HCT116 (cell line): ENCODE data around the gene IGF2R.

ENCODE experiments used
- JUND ChIP-seq: IDR thresholded peaks from 2 replicates; pipeline ENCODE4 v1.6.1; 2012
- SRF ChIP-seq: IDR thresholded peaks from 2 replicates; pipeline ENCODE4 v1.6.1; 2012; ENCODE audit warnings: low read depth

DNA sequence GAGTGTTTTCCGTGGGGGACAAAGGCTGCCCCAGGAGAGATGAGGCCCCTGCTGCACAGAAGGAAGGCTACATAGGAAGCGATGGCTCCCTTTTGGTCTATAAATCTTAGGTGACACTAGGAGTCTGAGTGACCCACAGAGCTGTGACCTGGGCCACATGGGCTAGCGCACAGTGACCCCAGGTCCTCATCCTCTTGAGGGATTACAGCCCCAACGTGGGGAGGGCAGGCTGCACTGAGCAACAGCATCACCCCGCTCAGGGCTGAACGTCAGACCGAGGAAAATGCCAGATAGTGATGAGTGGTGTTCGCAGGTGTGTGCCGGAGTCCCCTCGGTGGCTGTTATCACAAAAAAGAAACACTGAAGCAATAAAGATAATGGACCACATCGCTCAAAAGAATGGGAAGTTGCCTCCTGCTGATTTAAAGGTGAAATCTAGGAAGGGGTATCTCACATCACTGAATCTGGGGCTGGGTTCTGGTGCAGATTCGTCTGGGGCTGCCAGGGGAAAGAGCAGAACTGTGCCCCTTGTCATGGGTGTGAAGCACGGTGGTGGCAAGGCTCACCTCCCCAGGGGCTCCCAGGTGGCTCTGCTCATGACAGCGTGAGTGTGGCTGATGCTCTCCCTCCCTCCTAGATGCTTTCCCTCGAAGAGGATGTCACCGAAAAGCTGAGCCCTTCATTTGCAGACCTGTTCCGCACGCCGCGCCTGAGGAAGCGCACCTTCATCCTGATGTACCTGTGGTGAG is 167.2 kb downstream of the IGF2R start:
- TF ChIP-seq JUND, result no peak
- no peak for TF ChIP-seq SRF
